ENCODE data around the gene PIK3R2. TPM values are rescaled to one million over a fixed set of nuclear protein-coding genes. Genes with fewer than 3 reads are reported as not detected.

The PIK3R2 gene
- total and polyA plus RNA-seq, 2 of the 8 experiments (the other 6 are each of a cell fraction or from before 2014, with no cell fraction given) = 21.7 to 57.1 TPM

GRCh38 chr19:18167011-18167410, 14.0 kb downstream of the PIK3R2 start (continued):
- no peak for TF ChIP-seq SAP30 (IDR thresholded peaks at IDR 0.05; ENCODE audit: insufficient read depth, insufficient replicate concordance, low read length)
- TF ChIP-seq EZH2 (IDR thresholded peaks at IDR 0.05; ENCODE audit: low read depth, low read length, severe bottlenecking) = no peak
- TF ChIP-seq TAF1 (IDR thresholded peaks at IDR 0.05; ENCODE audit: low read depth, low read length) = no peak
- no peak for TF ChIP-seq FOSL1 (IDR thresholded peaks at IDR 0.05; ENCODE audit: insufficient read depth, low read depth, low read length)
